ENCODE data around the gene SPINT4. TPM values are rescaled to one million over a fixed set of nuclear protein-coding genes. Genes with fewer than 3 reads are reported as not detected.
"Not testable (repeated sequence)": the region's sequence is repeated elsewhere in the genome, so short reads cannot be mapped to it uniquely, and the experiment has no call there.

The SPINT4 gene
- total RNA-seq (not detected), polyA plus RNA-seq (not detected)
- long read RNA-seq, donor 1 = 0 reads
- long read RNA-seq, donor 2 = 0 reads
- long read RNA-seq, donor 3 = 0 reads

- no peak for ATAC-seq
- intact Hi-C loops (cut with DNase I) = no loop called here
- H3K27me3 ChIP-seq = peaks cover 0 to 8% (median 0%) of the 10 kb centered on the region in 9 donors
- no peak for DNase-seq
- peaks cover 0 to 6% (median 0%) of the 10 kb centered on the region in 12 donors for H3K9me3 ChIP-seq
- TF ChIP-seq CTCF (IDR thresholded peaks at IDR 0.05) = no peak
- no peak for TF ChIP-seq POLR2A (IDR thresholded peaks at IDR 0.05)
- WGBS, 4 donors = 59 to 88% (median 71%) methylated on average over 1 of the region's 1 CpG
- no peak within 1 kb of the TSS for H3K27ac ChIP-seq
- H3K4me3 ChIP-seq = no peak within 1 kb of the TSS
- H3K36me3 ChIP-seq = no peaks in the 10 kb centered on the region
- no peaks in the 10 kb centered on the region for H3K4me1 ChIP-seq
Measured at GRCh38 chr20:45722047-45722446, at the start of gene SPINT4. Gene SPINT4, plus strand, starts transcription at chr20:45722347. Its CDS starts 21 bp downstream, at chr20:45722368.

- H3K9me3 ChIP-seq = peaks cover 0 to 29% (median 5%) of the 10 kb centered on the region in 12 donors
- no peak for ATAC-seq
- H3K4me3 ChIP-seq = no peak overlapping the region
- intact Hi-C loops (cut with DNase I) = no loop called here
- TF ChIP-seq CTCF (IDR thresholded peaks at IDR 0.05) (no peak), POLR2A (IDR thresholded peaks at IDR 0.05) (no peak)
- peaks cover 0 to 7% (median 0%) of the 10 kb centered on the region in 9 donors for H3K27me3 ChIP-seq
- no peak for DNase-seq
- no peak overlapping the region for H3K27ac ChIP-seq
- no peaks in the 10 kb centered on the region for H3K36me3 ChIP-seq
- no peaks in the 10 kb centered on the region for H3K4me1 ChIP-seq
Measured at GRCh38 chr20:45672765-45673164, 49.4 kb upstream of the SPINT4 start.

- Histone ChIP-seq H3K4me3 (no peak overlapping the region), H3K9me3 (peaks cover 0 to 46% (median 24%) of the 10 kb centered on the region in 12 donors), H3K27me3 (peaks cover 0 to 3% (median 0%) of the 10 kb centered on the region in 9 donors), H3K36me3 (no peaks in the 10 kb centered on the region), H3K27ac (no peak overlapping the region), H3K4me1 (no peaks in the 10 kb centered on the region)
- ATAC-seq = no peak
- no peak for TF ChIP-seq CTCF (IDR thresholded peaks at IDR 0.05)
- no peak for TF ChIP-seq POLR2A (IDR thresholded peaks at IDR 0.05)
- no peak for DNase-seq
- intact Hi-C loops (cut with DNase I) = no loop called here
Measured at GRCh38 chr20:45679650-45680049, 42.5 kb upstream of the SPINT4 start.

- Histone ChIP-seq H3K36me3 (no peaks in the 10 kb centered on the region), H3K9me3 (peaks cover 0 to 2% (median 0%) of the 10 kb centered on the region in 12 donors), H3K4me1 (no peaks in the 10 kb centered on the region), H3K4me3 (no peak overlapping the region), H3K27ac (no peak overlapping the region), H3K27me3 (no peaks in the 10 kb centered on the region)
- TF ChIP-seq CTCF (IDR thresholded peaks at IDR 0.05) = no peak
- TF ChIP-seq POLR2A (IDR thresholded peaks at IDR 0.05) = no peak
- WGBS, 4 donors = 49 to 71% (median 58%) methylated on average over 3 of the region's 3 CpGs
- ATAC-seq (no peak), DNase-seq (no peak)
- intact Hi-C loops (cut with DNase I) = no loop called here
Measured at GRCh38 chr20:45685896-45686295, 36.3 kb upstream of the SPINT4 start.

GRCh38 chr20:45693346-45693745 lies 28.8 kb upstream of the SPINT4 start:
- intact Hi-C loops (cut with DNase I); H3K27me3 ChIP-seq; H3K9me3 ChIP-seq; H3K4me3 ChIP-seq; H3K27ac ChIP-seq; DNase-seq; H3K4me1 ChIP-seq; ATAC-seq; H3K36me3 ChIP-seq: not testable (repeated sequence)
- 75 to 91% (median 88%) methylated on average over 11 to 12 of the region's 12 CpGs for WGBS, 4 donors
